Stimulated activated naive CD8-positive, alpha-beta T cell treated with anti-CD3 and anti-CD28 coated beads, Interleukin-15, Interleukin-2, amounts not matched to agents 100 ng/mL and 50 ng/mL, for 24 hours (primary cell): Measurements from ENCODE around the gene IL20RB.

Experiments used
- H3K27ac Mint-ChIP-seq: one replicate; pipeline ENCODE4 v1.8.0; 2021; ENCODE audit warnings: mild to moderate bottlenecking, mixed read lengths
- H3K27me3 Mint-ChIP-seq: one replicate; pipeline ENCODE4 v1.8.0; 2021; ENCODE audit warnings: mixed read lengths
- H3K36me3 Mint-ChIP-seq: one replicate; pipeline ENCODE4 v1.8.0; 2021; ENCODE audit warnings: low read depth, mixed read lengths
- H3K4me1 Mint-ChIP-seq: one replicate; pipeline ENCODE4 v1.8.0; 2021; ENCODE audit warnings: low read depth, mixed read lengths
- H3K4me3 Mint-ChIP-seq: one replicate; pipeline ENCODE4 v1.8.0; 2021; ENCODE audit warnings: mild to moderate bottlenecking, mixed read lengths
- H3K9me3 Mint-ChIP-seq: one replicate; pipeline ENCODE4 v1.8.0; 2021; ENCODE audit warnings: mixed read lengths

The IL20RB gene, protein sequence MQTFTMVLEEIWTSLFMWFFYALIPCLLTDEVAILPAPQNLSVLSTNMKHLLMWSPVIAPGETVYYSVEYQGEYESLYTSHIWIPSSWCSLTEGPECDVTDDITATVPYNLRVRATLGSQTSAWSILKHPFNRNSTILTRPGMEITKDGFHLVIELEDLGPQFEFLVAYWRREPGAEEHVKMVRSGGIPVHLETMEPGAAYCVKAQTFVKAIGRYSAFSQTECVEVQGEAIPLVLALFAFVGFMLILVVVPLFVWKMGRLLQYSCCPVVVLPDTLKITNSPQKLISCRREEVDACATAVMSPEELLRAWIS

DNA sequence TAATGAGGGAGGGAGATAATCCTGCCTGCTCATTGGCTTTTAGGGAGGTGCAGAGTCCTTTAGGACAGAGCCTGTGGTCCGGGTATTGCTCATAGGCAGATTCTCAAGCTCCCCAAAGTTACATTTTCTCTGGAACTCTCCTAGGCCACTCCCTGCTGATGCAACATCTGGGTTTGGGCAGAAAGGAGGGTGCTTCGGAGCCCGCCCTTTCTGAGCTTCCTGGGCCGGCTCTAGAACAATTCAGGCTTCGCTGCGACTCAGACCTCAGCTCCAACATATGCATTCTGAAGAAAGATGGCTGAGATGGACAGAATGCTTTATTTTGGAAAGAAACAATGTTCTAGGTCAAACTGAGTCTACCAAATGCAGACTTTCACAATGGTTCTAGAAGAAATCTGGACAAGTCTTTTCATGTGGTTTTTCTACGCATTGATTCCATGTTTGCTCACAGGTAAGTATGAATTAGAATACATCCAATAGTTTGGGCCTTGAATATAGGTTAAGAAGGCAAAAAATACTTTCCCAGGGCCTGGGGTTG, at the start of gene IL20RB:
Gene IL20RB, plus strand, starts transcription at position 233 of the 538 bp plus-strand sequence. Its CDS starts 131 bp downstream, at position 364.
- Mint-ChIP-seq H3K9me3 (no peaks in the 10 kb centered on the region), H3K4me3 (no peak within 1 kb of the TSS), H3K4me1 (peaks cover 7% of the 10 kb centered on the region), H3K27ac (no peak within 1 kb of the TSS), H3K27me3 (no peaks in the 10 kb centered on the region), H3K36me3 (peaks cover 11% of the 10 kb centered on the region)

DNA sequence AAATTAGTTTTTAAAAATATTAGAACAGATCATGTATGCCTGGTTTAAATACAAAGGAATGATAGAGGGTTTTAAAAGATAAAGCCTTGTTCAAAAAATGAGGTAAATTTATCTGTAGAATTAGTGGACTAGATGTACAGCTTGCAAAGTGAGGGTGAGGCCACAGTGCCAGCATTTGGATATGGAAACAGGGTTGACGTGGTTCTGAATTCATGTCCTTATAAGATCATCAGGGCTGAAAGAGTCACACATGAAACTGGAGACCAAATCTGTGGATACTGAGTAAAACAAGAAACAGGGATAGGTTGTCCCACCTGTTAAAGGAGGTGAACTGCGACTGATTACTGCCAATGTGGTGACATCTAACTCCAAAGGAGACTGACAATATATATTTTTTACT, 49.5 kb upstream of the IL20RB start:
- H3K27me3 Mint-ChIP-seq = no peaks in the 10 kb centered on the region
- peaks cover 78% of the 10 kb centered on the region for H3K4me1 Mint-ChIP-seq
- no peak overlapping the region for H3K4me3 Mint-ChIP-seq
- H3K9me3 Mint-ChIP-seq = no peaks in the 10 kb centered on the region
- peaks cover 45% of the 10 kb centered on the region for H3K36me3 Mint-ChIP-seq
- H3K27ac Mint-ChIP-seq = peak overlapping the region; percentile 4

DNA sequence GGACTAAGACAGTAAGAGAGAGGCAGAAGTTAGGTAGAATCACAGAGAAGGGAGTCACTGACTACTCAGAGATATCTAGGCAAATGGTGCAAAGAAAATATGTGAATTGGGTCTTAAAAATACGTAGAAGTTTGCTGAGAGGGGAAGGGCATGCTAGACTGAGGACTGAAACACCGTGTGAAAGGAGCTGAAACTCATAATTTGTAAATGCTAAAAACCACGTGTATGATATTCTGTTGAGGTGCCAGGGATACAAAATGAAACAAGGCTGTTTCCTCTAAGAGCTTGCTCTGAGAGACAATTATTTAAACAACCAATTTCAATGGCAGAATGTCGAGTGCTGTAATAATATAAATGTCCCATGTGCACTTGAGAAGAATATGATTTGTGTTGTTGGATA, 48.6 kb upstream of the IL20RB start:
- Mint-ChIP-seq H3K4me3 (no peak overlapping the region), H3K27ac (peak overlapping the region; percentile 66), H3K4me1 (peaks cover 83% of the 10 kb centered on the region), H3K27me3 (no peaks in the 10 kb centered on the region), H3K9me3 (no peaks in the 10 kb centered on the region), H3K36me3 (peaks cover 42% of the 10 kb centered on the region)

DNA sequence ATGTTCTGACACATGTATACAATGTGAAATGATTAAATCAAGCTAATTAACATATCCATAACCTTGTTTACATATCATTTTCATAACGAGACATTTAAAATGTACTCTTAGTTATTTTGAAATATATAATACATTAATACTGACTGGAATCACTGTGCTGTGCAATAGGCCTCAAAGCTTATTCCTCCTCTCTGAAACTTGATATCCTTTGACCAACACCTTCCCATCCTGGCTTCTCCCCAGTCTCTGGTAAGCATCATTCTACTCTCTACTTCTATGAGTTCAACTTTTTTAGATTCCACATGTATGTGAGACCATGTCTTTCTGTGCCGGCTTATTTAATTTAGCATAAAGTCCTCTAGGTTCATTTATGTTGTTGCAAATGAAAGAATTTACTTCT, 47.1 kb upstream of the IL20RB start:
- Mint-ChIP-seq H3K27me3 (no peaks in the 10 kb centered on the region), H3K4me1 (peaks cover 92% of the 10 kb centered on the region), H3K36me3 (peaks cover 44% of the 10 kb centered on the region), H3K4me3 (no peak overlapping the region), H3K27ac (no peak overlapping the region), H3K9me3 (no peaks in the 10 kb centered on the region)

DNA sequence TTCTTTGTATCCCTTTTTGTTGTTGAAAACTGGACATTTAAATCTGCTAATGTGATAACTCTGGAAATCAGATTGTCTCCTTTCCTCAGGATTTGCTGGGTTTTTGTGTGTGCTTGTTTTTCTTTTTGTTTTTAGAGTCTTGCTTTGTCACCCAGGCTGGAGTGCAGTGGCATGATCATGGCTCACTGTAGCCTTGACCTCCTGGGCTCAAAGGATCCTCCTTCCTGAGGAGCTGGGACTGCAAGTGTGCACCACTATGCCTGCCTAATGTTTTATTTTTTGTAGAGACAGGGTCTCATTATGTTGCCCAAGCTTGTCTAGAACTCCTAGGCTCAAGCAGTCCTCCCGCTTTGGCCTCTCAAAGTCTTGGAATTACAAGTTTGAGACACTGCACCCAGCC, 44.6 kb upstream of the IL20RB start:
- Mint-ChIP-seq H3K4me1 (peaks cover 90% of the 10 kb centered on the region), H3K4me3 (no peak overlapping the region), H3K9me3 (no peaks in the 10 kb centered on the region), H3K36me3 (peaks cover 39% of the 10 kb centered on the region), H3K27me3 (no peaks in the 10 kb centered on the region), H3K27ac (no peak overlapping the region)

DNA sequence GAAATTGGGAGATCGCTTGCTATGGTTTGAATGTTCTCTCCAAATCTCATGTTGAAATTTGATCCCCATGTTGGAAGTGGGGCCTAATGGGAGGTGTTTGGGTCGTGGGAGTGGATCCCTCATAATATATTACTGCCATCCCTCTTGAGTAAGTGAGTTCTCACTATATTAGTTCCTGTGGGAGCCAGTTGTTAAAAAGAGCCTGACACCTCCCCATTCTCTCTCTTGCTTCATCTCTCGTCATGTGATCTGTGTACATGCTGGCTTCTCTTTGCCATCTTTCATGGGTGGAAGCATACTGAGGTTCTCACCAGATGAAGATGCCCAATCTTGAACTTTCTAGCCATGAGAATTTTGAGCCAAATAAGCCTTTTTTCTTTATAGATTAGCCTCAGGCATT, 43.0 kb upstream of the IL20RB start:
- H3K27me3 Mint-ChIP-seq = no peaks in the 10 kb centered on the region
- H3K9me3 Mint-ChIP-seq = no peaks in the 10 kb centered on the region
- H3K27ac Mint-ChIP-seq = no peak overlapping the region
- H3K36me3 Mint-ChIP-seq = peaks cover 39% of the 10 kb centered on the region
- peaks cover 90% of the 10 kb centered on the region for H3K4me1 Mint-ChIP-seq
- H3K4me3 Mint-ChIP-seq = no peak overlapping the region

DNA sequence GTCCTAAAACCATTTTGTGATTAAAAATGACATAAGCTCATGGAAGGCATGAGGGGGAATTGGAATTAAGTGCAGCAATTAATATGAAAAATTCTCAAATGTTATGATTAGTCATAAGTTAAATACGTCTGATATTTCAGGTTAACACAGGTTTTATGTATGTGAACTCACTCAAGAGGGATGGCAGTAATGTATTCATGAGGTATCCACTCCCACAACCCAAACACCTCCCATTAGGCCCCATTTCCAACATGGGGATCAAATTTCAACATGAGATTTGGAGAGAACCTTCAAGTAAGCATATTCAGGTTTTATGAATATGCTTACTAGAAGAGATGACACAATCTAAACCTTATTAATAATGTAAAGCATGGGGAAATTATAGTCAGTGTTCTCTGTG, 41.6 kb upstream of the IL20RB start:
- no peaks in the 10 kb centered on the region for H3K9me3 Mint-ChIP-seq
- H3K27ac Mint-ChIP-seq = no peak overlapping the region
- peaks cover 89% of the 10 kb centered on the region for H3K4me1 Mint-ChIP-seq
- no peaks in the 10 kb centered on the region for H3K27me3 Mint-ChIP-seq
- H3K36me3 Mint-ChIP-seq = peaks cover 38% of the 10 kb centered on the region
- no peak overlapping the region for H3K4me3 Mint-ChIP-seq

DNA sequence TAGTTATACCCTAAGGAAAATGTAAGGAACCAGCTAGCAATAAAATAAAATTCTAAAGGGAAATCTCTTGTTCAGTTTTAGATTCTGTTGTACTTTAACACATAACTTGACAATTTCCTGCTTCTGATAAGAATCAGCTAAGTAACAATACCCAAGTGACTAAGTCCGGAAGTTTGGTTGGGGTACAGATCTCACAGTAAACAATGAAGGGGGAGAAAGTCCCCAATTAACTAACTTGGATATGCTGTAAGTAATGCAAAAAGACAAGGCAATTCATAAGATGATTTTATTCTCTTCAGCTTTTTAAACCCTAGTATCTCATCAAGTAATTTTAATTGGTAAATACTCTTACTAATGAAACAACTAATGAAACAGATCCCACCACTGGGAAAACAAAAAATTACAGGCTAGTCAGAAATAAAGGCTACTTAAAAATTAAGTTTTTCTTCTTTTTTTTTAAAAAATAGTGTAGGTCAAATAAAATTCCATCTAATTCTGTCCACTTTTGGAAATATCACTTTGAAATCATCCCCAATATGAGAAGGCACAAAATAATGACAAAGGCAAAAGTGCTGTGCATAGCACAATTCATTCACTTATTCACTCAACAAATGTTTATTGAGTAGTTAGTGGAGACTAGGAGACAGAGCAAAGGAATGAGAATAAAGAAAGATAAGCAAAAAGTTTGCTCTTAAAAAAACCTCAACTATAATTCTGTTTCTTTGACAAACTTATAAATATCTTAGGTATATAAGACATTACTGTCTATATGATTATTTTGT, 37.8 kb upstream of the IL20RB start:
- Mint-ChIP-seq H3K36me3 (peaks cover 12% of the 10 kb centered on the region), H3K9me3 (no peaks in the 10 kb centered on the region), H3K4me1 (peaks cover 81% of the 10 kb centered on the region), H3K27me3 (no peaks in the 10 kb centered on the region), H3K4me3 (peak overlapping the region; percentile 11), H3K27ac (peak overlapping the region; percentile 18)

DNA sequence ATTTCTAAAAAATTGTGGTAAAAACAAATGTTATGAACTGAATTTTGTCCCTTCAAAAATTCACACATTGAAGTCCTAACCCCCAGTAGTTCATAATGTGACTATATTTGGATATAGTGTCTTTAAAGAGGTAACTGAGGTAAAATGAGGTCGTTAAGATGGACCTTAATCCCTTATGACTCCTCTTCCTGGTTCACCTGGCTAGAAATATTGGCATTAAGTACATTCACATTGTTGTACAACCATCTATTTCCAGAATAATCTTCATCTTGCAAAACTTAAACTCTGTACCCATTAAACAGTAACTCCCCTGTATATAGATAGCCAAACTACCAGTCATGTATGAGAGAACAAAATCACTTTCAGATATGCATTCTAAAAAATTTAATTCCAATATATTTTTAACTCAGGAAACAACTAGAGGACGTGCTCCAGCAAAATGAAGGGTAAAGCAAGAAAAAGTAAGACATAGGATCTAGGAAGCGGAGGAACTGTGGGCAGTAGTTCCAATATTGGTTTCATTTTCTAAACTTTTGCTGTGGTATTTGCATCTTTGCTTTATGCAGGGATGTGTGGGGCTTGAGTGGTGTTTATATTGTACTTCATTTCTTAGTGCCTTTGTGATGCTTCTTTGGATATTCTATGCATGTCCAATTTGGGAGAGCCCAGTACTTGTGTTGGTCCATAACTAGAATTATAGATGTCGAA, 36.7 kb upstream of the IL20RB start:
- H3K4me1 Mint-ChIP-seq = peaks cover 79% of the 10 kb centered on the region
- H3K4me3 Mint-ChIP-seq = peak overlapping the region; percentile 57
- no peaks in the 10 kb centered on the region for H3K27me3 Mint-ChIP-seq
- no peaks in the 10 kb centered on the region for H3K9me3 Mint-ChIP-seq
- peak overlapping the region; percentile 47 for H3K27ac Mint-ChIP-seq
- peaks cover 7% of the 10 kb centered on the region for H3K36me3 Mint-ChIP-seq

DNA sequence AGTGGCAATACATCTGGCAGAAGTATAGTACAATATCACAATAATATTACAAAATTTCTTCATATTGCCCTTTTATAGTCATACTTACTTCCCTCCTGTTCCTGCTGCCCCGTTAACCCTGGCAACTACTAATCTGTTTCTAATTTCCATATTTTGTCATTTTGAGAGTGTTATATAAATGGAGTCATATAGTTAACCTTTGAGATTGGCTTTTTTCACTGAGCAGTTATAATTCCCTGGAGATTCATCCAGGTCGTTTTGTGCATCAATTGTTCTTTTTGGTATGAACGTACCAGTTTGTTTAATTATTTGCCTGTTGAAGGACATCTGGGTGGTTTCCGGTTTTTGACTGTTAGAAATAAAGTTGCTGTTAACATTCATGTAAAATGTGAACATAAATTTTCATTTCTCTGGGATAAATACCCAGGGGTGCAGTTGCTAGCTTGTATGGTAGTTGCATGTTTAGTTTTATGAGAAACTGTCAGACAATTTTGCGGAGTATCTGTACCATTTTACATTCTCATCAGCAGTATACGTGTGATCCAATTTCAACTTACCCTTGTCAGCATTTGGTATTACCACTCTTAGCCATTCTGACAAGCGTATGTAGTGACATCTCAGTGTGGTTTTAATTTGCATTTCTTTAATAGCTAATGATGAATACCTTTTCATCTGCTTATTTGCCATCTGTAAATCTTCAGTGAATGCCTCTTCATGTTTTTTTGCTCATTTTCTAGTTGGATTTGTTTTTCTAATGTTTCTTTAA, 32.2 kb upstream of the IL20RB start:
- Mint-ChIP-seq H3K9me3 (no peaks in the 10 kb centered on the region), H3K4me3 (no peak overlapping the region), H3K4me1 (peaks cover 62% of the 10 kb centered on the region), H3K36me3 (peaks cover 36% of the 10 kb centered on the region), H3K27ac (no peak overlapping the region), H3K27me3 (no peaks in the 10 kb centered on the region)

DNA sequence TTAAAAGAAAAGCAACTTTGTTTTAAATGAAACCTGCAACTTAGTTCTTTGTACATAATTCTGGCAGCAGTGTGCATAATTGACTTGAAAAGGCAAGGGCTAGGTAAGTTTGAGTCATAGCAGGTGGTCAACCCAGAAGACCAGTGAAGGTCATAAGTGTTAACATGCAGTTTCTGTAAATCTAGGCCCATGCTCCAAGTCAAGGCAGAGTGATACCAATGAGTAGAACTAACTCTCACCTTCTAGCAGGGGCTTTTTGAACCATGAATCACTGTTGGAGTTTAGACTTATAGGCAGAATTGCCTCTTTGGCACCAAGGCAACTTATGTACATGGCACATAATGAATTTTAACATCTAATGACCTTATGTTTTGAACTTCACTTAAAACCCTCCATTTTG, 29.5 kb upstream of the IL20RB start:
- no peaks in the 10 kb centered on the region for H3K9me3 Mint-ChIP-seq
- peaks cover 64% of the 10 kb centered on the region for H3K4me1 Mint-ChIP-seq
- no peak overlapping the region for H3K4me3 Mint-ChIP-seq
- peak overlapping the region; percentile 43 for H3K27ac Mint-ChIP-seq
- H3K27me3 Mint-ChIP-seq = no peaks in the 10 kb centered on the region
- H3K36me3 Mint-ChIP-seq = peaks cover 36% of the 10 kb centered on the region

DNA sequence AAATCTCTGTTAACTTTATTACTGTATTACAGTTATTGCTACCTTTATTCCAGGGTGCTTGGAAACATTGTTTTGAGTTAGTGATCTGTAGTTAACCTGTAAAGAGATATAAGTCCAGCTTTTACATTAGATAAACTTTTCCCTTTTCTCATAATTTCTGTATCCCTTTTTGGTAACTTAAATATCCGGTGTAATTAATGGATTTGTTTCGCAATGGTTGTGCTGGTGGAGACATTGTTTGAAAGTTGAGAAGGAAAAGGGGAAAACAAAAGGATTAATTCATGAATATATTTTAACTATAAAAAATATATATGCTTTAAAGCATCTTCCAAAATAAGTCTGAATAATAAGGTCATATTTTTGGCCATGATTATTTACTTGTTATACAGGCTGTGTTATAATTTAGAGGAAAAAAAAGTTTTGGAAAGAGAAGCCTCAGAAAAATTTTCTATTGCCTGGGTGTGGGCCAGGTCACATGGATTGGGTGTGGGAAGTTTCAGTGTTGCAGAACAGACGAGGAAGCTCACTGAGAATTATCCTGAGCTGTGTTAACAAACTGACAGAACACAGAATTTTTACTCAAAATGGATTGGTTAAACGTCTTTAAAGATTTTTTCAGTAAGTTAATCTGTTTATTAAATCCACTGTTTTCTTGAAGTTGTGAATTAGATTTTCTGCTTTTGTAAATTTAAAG, 27.7 kb upstream of the IL20RB start:
- Mint-ChIP-seq H3K9me3 (no peaks in the 10 kb centered on the region), H3K4me3 (no peak overlapping the region), H3K36me3 (peaks cover 53% of the 10 kb centered on the region), H3K27ac (no peak overlapping the region), H3K4me1 (peaks cover 62% of the 10 kb centered on the region), H3K27me3 (no peaks in the 10 kb centered on the region)

DNA sequence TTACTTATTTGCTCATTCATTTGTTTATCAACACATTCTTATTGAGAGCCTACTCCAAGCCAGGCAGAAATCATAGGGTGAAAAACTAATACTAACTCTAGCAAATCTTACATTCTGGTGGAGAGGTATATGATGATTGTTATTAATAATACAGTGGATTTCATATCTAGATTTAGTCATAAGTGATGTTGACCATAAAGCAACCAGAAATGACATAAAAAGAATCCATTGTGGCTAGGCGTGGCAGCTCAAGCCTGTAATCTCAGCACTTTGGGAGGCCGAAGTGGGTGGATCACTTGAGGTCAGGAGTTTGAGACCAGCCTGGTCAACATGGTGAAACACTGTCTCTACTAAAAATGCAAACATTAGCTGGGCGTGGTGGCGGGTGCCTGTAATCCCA, 26.2 kb upstream of the IL20RB start:
- Mint-ChIP-seq H3K27me3 (no peaks in the 10 kb centered on the region), H3K4me3 (no peak overlapping the region), H3K36me3 (peaks cover 64% of the 10 kb centered on the region), H3K27ac (no peak overlapping the region), H3K9me3 (peaks cover 3% of the 10 kb centered on the region), H3K4me1 (peaks cover 64% of the 10 kb centered on the region)

DNA sequence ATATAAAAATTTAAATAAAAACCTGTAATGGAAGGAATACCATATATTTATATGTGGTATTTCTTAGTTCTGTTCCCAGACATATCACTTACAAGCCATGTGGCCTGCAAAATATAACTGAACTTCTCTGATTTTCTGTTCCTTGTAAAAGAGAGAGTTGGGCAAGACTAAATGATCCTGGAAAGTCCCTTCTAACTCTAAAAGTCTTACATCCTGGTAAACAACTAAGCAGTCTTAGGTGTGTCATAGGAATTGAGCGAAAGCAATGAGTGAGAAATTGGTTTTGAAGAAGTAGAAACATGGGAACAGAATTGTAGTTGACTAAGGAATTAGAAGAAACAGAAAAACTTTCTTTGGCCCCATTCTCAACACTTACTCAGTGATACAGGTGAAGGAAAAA, 25.3 kb upstream of the IL20RB start:
- Mint-ChIP-seq H3K36me3 (peaks cover 67% of the 10 kb centered on the region), H3K27me3 (no peaks in the 10 kb centered on the region), H3K27ac (peak overlapping the region; percentile 66), H3K9me3 (peaks cover 10% of the 10 kb centered on the region), H3K4me3 (no peak overlapping the region), H3K4me1 (peaks cover 68% of the 10 kb centered on the region)
